NCI-H1694 treated with DMSO at 0.1 percent for 48 hours (cell line): ENCODE results near the gene SLC45A1.
"Not testable (repeated sequence)": the region's sequence is repeated elsewhere in the genome, so short reads cannot be mapped to it uniquely, and the experiment has no call there.

ENCODE experiments used
- DNase-seq: peaks from one replicate; lab custom pipeline; 2025; lab: John Stamatoyannopoulos, UW

Gene SLC45A1

DNA sequence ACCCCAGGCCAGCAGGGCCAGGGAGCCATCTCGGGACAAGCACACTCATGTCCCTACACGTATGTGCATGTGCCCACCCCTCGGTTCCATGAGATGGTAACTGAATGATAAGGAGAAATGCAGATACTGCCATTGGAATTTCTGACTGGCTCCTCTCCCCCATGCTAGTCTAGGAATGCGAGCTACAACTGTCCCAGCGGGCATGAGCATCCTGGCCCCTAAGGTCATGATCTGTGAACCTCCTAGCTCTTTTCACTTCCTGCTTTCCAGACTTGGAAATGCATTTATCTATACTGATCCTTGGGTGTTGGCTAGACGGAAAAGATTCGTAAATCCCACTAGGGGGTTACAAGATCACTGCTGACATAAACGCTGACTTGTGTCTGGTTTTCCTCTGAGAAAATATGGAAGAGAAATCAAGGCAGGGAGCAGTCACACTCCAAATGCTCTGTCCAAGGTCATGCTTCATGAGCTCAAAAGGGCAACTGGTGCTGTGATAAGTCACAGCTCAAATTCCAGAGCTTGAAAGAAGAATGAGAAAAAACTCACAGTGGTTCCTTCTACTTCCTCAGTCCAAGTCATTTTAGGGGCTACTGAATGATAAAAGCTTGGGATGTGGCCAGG lies 49.8 kb downstream of the SLC45A1 start:
- DNase-seq: no peak

DNA sequence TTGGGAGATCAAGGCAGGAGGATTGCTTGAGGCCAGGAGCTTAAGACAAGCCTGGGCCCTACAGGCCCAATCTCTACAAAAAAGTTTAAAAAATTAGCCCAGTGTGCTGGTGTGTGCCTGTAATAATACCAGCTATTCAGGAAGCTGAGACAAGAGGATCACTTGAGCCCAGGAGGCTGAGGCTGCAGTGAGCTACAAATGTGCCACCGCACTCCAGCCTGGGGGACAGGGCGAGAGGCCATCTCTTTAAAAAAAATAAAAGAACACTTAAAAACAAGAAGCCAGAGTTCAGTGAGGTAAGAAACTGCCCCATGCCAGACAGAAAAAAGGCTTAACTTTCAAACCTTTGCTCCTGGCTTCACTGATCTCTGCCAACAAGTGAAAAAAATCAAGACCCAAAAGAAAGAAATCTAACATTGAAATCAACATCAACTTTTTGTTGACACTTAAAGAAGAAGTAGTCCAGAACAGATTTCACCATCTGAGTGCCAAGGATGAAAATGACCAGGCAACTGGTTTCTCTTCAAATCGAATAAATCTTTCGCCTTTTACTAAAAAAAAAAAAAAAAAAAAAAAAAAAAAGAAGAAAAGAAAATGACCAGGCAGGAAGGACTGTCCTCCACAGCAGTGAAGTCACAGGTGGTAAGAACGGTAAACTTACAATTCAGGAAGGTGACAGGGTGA lies 51.2 kb downstream of the SLC45A1 start:
- no peak for DNase-seq

DNA sequence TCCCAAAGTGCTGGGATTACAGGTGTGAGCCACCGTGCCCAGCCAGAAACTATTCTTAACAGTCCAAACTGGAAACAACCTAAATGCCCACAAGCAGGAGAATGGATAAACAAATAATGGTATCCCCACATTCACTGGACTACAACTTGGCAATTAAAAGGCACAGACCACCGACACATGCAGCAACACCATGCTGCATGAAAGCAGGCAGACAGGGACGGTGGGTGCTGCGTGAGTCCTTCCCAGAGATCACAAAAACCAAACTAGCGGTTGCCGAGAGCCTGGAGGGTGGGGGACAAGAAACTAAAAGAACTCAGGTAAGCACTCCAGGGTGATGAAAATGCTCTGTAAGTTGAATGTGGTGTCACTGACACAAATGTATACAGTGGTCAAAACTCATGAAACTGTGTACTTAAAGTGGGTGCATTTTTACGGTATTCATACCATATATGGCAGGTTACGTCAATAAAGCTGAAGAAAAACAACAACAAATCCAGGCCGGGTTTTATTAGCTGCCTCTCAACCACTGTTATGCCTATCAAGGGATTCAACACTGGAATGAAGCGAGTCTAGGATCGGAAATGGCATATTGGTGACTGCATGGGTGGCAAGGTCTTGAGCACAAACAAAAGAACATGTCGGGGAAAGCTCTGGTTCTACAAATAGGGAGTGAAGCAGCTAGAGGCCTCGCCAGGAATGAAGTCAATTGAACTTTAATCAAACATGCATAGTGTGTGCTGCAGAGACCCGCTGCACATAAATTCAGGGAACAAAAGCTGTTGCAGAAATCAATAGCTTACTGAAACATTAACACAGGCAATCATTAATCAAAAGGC lies 52.4 kb downstream of the SLC45A1 start:
- peak; percentile 7 for DNase-seq

DNA sequence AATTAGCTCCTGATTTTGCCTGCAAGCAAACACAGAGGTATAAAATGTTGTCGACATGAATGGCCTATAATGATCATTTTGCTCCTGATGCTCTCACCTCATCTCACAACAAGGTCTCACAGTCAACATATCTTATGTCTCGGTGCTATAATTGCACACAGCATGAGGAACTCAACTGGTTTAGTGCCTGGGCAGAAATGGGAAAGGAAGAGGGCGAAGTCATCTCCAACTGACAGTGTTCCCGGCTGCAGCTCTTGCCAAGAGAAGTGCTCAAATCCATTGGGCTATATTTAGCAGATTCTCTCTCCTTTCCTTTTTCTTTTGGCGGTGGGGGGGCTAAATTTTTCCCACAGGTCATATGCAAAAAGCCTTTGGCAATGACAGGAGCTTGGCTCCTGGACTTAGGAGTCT lies 53.0 kb downstream of the SLC45A1 start:
- no peak for DNase-seq

DNA sequence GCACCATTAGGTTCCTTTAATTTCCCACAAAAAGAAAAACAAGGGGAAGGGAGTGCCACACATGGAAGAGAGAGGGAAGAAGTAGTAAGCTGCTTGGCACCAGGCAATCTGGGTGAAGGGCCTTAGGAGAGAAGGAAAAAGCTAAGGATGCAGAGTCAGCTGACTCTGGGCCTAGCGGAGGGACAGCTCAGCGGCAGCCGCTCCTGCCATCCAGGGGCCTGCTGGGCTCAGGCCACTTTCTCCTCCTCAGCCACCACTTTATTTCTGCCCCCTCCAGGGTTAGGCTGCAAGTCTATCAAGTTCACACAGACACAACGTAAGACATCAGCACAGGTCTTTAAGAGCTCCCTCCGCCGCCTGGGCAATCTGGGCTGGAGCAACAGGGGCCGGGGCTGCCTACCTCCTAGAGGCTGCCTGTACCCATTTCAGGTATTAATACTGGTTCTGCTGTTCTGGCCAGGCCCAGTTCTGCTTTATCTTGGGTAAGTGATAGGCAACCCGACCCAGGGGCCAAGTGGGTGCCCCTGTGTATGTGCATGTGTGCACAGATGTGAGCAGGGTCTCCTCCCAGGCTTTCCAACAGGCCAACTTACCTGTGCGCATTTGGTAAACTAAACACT lies 53.6 kb downstream of the SLC45A1 start:
- no peak for DNase-seq

DNA sequence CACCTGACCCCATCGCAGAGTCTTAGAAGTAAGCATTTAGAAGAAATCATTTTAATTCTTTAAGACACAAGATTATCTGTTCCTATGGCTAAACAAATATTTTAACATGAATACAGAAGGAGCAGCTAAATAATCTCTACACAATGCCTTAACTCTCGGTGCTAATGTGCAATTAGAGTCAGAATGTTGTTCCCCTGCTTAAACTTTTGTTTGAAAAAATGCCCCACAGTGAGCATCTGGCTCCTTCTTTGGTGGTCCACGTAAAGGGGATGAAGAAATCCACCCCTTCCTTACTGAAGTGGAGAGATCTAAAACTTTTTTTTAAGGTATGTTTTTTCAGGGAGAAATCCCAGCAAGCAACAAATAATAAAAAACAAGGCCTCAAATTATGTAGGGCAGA lies 55.2 kb downstream of the SLC45A1 start:
- DNase-seq: no peak

DNA sequence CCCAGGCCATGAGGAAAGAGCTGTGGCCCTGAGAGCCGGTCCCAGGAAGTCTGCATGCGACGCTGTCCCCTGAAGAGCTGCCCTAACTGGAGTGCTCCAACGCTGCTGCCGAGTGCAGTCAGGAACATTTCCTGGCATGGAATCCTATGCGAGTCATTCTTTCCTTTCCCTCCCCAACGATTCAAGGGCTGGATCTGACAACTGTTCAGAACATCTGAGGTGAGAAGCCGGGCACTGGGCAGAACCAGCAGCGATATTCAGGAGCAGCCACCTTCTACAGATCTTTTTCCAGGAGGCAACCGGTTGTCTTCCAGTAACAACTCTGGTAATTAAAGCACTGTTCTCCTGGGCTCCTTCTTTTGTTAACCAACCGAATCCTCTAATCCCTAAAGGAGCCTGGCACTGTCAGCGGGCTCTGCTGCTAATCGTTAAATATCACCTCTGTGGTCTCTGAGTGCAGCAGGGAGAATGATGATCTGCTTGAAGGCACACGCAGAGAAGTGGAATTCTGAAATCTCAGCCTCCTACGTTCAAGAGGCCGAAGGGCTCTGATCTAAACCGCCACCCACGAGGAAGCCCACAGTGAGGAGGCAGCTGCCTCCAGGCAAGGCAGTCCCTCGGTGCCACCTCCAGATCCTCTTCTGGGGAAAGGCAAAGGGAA lies 55.8 kb downstream of the SLC45A1 start:
- DNase-seq: no peak

DNA sequence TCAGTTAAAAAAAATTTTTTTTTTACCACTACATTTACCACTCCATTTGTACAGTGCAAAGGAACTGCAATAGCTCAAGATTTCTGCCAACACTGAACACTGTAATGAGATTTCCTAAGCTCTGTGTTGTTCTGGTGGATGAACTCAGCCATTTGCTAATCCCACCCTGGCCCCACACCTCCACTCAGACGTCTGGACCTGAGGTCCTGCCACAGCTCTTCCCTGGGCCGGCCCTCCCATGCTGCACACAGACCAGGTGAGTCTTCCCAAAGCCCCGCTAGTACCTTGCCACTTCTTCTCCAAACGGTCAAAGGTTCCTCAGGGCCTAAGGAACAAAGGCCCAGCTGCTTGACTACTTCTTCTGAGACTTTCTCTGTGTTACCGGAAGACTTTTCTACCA lies 56.4 kb downstream of the SLC45A1 start:
- DNase-seq: no peak

DNA sequence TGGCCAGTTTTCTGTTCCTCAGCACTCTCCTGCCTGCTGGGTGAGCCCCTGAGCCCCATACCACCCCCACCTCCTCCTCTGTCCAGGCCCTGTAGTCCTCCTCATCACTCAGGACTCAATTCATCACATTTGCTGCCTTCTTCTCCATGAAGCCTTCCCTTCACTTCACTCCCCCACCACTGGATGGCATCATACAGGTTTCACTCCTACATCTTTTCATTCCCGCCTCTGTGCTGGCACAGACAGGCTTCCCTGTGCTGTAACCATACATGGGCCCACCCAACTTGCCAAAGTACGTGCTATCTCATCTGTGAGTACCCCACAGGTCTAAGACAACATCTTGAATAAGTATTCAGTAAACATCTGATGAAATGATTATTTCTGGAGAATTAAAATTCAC lies 56.9 kb downstream of the SLC45A1 start:
- no peak for DNase-seq

DNA sequence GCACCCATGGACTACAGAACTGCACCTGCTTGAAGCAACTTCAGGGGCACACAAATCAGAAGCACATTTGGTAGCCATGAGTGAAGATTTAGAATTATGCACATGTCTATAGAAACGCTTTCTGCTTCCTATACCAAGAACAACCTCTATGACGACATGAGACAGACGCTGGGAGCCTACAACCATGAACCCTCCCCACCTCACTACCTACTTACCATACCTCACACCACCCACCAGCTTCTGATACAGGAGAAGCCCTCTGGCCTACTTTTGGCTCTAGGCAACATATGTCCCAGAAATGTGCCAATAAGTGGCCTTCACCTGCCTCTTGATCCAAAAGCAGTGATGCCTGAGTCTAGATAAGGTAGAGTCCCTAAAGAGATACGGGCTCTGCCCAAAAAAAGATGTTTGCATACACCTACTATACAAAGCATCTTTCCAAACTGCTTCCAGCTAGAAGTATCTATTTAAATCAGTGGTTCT lies 58.5 kb downstream of the SLC45A1 start:
- no peak for DNase-seq

DNA sequence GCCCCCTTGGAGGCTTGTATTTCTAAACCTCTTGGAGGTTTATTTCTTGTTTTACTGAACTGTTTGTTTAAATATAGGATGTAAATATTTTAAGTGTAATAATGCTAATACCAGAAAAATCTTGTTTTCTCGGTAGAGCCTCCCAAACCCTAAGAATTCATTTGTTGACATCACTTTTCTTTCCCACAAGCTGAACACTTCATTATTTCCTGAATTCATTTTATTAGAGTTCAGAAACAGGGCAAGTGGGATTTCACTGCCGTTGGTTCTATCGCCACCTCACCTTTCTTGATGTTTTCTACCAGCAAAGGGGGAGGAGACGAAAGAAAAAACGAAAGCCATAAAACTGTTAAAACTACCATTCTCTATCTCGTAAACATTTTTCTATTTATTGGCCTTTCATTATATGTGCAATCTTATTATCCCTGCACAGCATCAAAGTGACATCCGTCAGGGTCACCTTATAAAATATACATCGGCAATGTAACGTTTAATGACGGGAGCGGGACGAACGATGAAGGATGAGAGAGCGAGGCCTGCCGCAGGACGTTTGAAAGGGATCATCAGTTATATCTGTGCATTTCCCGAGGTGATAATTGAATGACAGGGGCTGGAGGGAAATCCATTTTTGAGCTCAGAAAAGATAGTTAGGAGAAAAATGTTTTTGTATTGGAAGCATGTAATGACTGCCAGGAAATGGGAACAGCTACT lies 59.5 kb downstream of the SLC45A1 start:
- no peak for DNase-seq

DNA sequence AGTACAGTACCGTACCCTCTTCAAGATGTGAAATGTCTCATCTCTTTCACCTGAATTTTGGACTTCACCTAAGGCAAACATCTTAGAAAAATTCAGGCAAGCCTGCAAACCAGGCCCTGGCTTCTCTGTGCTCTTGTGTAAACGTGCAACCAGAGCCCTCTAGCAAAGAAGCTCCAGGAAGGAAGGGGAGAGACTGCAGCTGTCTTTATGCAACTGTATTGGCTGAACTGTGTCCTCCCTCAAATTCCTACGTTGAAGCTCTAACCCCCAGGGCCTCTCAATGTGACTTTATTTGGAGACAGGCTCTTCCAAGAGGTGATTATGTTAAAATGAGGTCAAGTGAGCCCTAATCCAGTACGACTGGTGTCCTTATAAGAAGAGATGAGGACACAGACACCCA lies 60.3 kb downstream of the SLC45A1 start:
- no peak for DNase-seq

DNA sequence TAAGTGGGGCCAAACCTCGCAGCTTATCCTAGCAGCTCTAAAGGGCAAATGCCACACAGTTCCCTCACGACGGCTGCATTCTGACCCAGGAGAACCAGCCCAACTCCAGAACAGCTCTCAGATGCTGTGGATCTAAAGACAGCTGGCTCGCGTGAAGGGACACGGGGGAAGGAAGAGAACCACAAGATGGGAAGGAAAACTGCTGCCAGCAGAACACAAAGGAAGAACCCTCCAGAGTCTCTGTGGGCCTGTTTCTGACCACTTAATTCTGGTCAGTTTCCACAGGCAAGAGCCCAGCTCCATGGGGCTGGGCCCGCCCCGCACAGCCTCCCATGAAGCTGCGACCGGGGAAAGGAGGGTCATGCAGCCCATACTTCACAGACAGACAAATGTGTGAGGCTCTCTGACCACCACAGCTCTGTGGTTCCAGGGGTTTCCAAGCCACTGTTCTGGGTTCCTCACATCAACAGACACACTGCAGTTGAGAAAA lies 61.1 kb downstream of the SLC45A1 start:
- DNase-seq: no peak

DNA sequence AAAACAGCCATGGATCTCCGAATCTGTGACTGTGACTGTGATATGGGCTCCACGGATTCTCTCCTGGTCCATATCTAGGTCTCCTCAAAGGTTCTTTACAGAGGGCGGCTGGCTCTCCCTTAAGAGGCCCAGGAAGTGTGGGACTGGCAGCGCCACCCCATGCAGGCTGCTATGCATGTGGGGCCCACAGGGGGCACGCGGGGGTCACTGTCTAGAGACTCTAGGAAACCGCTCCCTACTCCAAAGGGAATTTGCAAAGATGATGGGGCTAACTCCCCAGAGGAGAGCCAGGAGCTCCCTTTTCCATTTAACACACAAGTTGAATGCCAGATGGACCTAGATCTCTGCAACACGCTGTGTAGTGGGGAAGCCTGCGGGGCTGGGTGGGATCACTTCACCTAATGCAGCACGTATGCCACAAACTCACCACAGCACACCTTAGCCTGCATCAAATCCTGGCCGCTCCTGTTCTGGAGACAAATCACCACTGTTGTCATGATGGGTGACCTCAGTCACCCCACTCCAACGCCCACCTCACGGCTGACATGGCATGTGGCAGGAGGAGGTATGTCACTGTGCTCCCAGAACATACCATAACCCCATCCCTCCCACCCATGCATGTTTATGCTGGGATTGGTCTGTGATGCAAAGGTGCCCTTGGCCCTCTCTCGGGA lies 61.7 kb downstream of the SLC45A1 start:
- DNase-seq: no peak

DNA sequence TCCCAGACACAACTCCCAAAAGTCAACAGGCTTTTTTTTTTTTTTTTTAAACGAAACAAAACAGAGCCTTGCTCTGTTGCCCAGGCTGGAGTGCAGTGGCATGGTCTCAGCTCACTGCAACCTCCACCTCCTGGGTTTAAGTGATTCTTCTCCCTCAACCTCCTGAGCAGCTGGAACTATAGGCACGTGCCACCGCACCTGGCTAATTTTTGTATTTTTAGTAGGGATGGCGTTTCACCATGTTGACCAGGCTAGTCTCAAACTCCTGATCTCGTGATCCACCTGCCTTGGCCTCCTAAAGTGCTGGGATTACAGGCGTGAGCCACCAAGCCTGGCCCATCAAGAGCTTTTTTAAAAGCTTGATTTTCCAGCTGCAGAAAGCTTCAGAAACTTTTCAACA lies 62.4 kb downstream of the SLC45A1 start:
- DNase-seq: not testable (repeated sequence)

DNA sequence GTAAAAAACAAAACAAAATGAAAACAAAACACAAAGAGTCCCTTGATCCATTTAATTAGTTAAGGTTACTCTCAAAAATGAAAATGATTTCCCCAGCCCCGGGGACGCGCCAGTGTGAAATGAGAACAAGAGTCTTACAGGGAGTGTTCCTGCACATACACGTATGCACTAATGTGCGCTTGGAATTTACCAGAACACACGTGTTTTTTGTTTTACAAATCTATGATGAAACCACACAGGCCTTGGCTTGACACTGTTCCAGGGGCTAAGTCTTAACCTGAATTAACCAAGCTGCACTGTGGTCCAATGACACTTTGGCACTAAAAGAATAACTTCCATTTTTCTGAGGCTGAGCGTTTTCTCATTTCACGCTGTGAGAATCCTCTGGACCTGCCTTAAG lies 63.7 kb downstream of the SLC45A1 start:
- no peak for DNase-seq

DNA sequence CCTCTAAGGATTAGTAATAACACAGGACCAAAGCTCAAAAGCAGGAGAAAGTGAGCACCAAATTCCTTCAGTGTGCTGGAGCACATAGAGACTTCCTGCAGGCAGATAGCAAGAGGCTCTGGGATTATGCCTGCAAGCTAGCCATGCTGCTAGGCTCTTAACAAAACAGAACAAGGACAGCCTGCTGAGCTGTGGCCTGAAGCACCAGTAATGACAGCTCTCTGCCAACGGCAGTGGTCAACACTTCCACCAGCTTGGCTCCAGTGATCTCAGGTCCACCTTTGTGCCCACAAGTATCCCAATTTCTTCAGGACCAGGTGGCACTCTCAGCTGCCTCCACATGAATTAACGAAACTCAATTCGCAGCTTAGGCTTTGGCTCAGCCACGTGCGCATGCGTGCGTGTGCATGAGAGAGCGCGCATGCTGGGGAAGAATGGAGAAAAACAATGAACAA lies 64.2 kb downstream of the SLC45A1 start:
- no peak for DNase-seq

DNA sequence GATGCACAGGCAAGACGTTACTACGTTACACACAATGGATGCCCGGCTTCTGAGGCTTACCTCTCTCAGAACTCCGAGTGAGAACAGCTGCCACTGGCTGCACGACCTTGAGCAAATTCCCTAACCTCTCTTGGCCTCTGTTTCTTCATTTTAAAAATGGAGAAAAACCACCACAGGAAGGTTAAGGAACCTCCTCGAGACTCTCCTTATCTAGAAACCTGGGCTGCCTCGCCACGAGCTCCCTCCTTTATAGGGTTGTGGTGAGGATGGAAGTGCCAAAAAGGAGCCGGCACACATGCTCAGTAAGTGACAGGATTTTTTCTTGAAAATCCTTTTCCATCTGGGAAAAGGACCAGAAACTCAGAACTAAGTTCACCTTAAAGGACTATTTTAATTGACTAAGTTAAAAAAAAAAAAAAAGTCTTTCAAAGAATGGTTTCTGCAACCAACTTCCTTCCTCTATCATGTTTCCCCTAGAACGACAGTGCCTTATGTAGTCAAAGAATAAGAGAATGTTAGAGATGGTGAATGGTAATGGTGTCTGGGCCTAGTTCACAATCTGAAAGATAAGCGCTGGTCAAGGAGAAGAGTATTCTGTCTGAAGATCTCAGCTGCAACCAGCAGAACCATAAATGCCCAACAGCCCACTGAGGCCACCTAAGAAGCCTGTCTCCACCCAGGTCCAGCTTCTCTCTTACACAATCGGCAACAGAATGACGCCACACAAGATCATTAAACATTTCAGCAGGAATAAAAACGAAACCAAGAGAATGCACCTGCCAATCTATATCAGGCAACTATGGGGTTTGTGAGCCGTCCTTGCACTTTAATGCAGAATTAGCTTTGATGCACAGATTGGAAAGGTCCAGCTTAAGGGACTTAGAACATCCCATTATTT lies 64.9 kb downstream of the SLC45A1 start:
- no peak for DNase-seq

DNA sequence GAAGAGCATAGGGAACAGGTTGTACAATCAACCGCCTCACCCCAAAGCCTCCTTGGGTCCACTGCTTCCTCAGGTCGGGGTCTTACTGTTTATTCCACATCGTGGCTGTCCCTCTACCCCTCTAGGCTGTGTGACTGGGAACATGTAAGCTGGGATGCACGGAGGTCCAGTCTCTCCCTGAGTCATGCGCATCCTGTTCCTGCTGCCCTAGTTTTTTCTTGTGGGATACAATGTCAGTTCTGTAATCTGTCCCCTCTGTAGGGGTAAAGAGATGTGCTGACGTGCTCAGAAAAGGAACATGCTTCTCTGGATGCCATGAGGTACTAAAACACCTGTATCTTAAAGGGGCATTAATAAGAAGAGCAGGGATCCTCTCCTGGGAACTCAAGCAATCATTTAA lies 66.2 kb downstream of the SLC45A1 start:
- DNase-seq: no peak
